Gastroesophageal sphincter (tissue), 4 donors: ENCODE results near the gene ZNF791. TPM values are rescaled to one million over a fixed set of nuclear protein-coding genes. Genes with fewer than 3 reads are reported as not detected.
A peak's percentile ranks its signal among the peaks of the same experiment; 100 is the strongest.

Source experiments
- ATAC-seq: fragments of 150-250 bp; one replicate; pipeline ENCODE4 v1.9.1; 2016; ENCODE audit warnings: mild to moderate bottlenecking, moderate library complexity
- H3K27ac ChIP-seq, 4 donors: fragments of 200-600 bp; sonication (generic) in 3 of 4; 1 replicate in 3 of 4; 2 replicates in 1 of 4; pipeline ENCODE4 v1.5.1; 2016 to 2019
- H3K27me3 ChIP-seq: fragments of 200-600 bp; sonication (generic); one replicate; pipeline ENCODE4 v1.5.1; 2019
- H3K36me3 ChIP-seq, 2 donors: fragments of 200-600 bp; sonication (generic); one replicate each; pipeline ENCODE4 v1.5.1; 2019; ENCODE audit warnings: control low read depth in 1 of 2
- H3K4me1 ChIP-seq, 3 donors: fragments of 200-600 bp; sonication (generic); 1 replicate in 2 of 3; 2 replicates in 1 of 3; pipeline ENCODE4 v1.5.1; 2016 to 2019; ENCODE audit warnings: control low read depth in 2 of 3
- H3K4me3 ChIP-seq, 2 donors: fragments of 200-600 bp; sonication (generic); one replicate each; pipeline ENCODE4 v1.5.1; 2019; ENCODE audit warnings: mild to moderate bottlenecking in 1 of 2, moderate library complexity in 1 of 2
- H3K9me3 ChIP-seq, 3 donors: fragments of 200-600 bp; sonication (generic); one replicate each; pipeline ENCODE4 v1.5.1; 2017 to 2019; ENCODE audit warnings: control low read depth in 2 of 3
- EP300 ChIP-seq: sonication (generic); formaldehyde crosslinking; IDR thresholded peaks from one replicate; pipeline ENCODE4 v1.6.1; 2017; ENCODE audit warnings: antibody characterized with exemption, mild to moderate bottlenecking
- POLR2A ChIP-seq, 2 donors: fragments of 450-650 bp; IDR thresholded peaks; one replicate each; pipeline ENCODE4 v1.6.1; 2017; ENCODE audit warnings: antibody characterized with exemption in 2 of 2, mild to moderate bottlenecking in 2 of 2, moderate library complexity in 1 of 2
- POLR2AphosphoS5 ChIP-seq: sonication (generic); formaldehyde crosslinking; IDR thresholded peaks from one replicate; pipeline ENCODE4 v1.6.1; 2017; ENCODE audit warnings: antibody characterized with exemption
- WGBS, 2 donors: methylation state at CpG; one replicate each; pipeline ENCODE4 v1.1.5; 2018; ENCODE audit warnings: low coverage in 1 of 2; 5-methylcytosine and 5-hydroxymethylcytosine counted together
- total RNA-seq, 4 donors: library from RNA; depleted of rRNA; stranded (reverse); fragments of >200 nt; gene quantifications; one replicate each; pipeline ENCODE4 v1.1.0, GENCODE V29; 2016
- TF ChIP-seq, protein P1 (sequence below), 4 experiments: fragments of 200-600 bp in 2 of 4; fragments of 450-650 bp in 2 of 4; sonication (generic) in 1 of 4; IDR thresholded peaks; one replicate each; pipeline ENCODE4 v1.5.1; 2017 to 2019; ENCODE audit warnings: antibody characterized with exemption in 4 of 4, mild to moderate bottlenecking in 2 of 4, moderate library complexity in 2 of 4

Gene ZNF791
- total RNA-seq, 4 donors from 2014 or later: 16.7 to 29.7 (median 20.4) TPM

DNA sequence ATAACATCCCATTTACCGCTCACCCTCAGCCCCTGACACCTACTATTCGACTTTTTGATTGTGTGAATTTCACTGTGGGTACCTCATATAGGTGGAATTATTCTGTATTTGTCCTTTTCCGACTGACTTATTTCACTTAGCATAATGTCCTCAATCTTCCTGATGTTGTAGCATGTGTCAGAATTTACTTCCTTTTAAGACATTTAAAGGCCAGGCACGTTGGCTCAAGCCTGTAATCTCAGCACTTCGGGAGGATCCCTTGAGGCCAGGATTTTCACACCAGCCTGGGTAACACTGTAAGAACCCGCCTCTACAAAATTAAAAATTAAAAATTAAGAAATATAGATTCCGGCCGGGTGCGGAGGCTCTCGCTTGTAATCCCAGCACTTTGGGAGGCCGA lies 13.1 kb upstream of the ZNF791 start:
- Histone ChIP-seq H3K9me3 (no peaks in the 10 kb centered on the region), H3K27ac (no peak overlapping the region), H3K4me1 (no peaks in the 10 kb centered on the region), H3K27me3 (no peaks in the 10 kb centered on the region), H3K36me3 (peaks cover 0 to 52% of the 10 kb centered on the region in 2 donors), H3K4me3 (no peak overlapping the region)
- WGBS, 2 donors: 75 to 81% methylated on average over 8 to 10 of the region's 11 CpGs
- ATAC-seq: no peak
- TF ChIP-seq EP300 (no peak), POLR2AphosphoS5 (no peak), POLR2A (IDR thresholded peaks at IDR 0.05) (no peak)
- TF ChIP-seq, protein P1, sequence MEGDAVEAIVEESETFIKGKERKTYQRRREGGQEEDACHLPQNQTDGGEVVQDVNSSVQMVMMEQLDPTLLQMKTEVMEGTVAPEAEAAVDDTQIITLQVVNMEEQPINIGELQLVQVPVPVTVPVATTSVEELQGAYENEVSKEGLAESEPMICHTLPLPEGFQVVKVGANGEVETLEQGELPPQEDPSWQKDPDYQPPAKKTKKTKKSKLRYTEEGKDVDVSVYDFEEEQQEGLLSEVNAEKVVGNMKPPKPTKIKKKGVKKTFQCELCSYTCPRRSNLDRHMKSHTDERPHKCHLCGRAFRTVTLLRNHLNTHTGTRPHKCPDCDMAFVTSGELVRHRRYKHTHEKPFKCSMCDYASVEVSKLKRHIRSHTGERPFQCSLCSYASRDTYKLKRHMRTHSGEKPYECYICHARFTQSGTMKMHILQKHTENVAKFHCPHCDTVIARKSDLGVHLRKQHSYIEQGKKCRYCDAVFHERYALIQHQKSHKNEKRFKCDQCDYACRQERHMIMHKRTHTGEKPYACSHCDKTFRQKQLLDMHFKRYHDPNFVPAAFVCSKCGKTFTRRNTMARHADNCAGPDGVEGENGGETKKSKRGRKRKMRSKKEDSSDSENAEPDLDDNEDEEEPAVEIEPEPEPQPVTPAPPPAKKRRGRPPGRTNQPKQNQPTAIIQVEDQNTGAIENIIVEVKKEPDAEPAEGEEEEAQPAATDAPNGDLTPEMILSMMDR (IDR thresholded peaks at IDR 0.05): no peak

GRCh38 chr19:12603714-12604113 lies 7.0 kb upstream of the ZNF791 start:
- TF ChIP-seq POLR2AphosphoS5 (no peak), EP300 (no peak), POLR2A (IDR thresholded peaks at IDR 0.05) (no peak)
- TF ChIP-seq, protein P1 (IDR thresholded peaks at IDR 0.05): no peak
- Histone ChIP-seq H3K27me3 (no peaks in the 10 kb centered on the region), H3K4me3 (no peak overlapping the region), H3K4me1 (peaks cover 0 to 4% (median 0%) of the 10 kb centered on the region in 3 donors), H3K27ac (no peak overlapping the region), H3K36me3 (peaks cover 0 to 82% of the 10 kb centered on the region in 2 donors), H3K9me3 (no peaks in the 10 kb centered on the region)
- ATAC-seq: no peak
- 75% methylated on average over 1 of the region's 1 CpG; no CpG with 5 or more reads in 1 of the 2 donors for WGBS, 2 donors

DNA sequence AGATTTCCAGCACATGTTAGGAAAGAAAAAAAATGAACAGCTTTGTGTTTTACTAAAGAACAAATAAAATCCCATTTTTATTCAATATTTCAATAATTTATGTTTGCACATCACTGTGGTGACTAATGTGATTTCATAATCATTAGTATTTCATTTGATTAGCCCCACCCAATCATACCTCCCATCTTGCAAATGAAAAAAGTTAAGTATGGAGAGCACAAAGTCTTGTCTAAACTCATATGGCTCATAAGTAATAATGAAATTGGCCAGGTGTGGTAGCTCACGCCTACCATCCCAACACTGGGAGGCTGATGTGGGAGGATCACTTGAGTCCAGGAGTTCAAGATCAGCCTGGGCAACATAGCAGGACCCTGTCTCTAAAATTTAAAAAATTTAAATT lies 3.9 kb upstream of the ZNF791 start:
- no peak for TF ChIP-seq EP300
- no peaks in the 10 kb centered on the region for H3K27me3 ChIP-seq
- no peaks in the 10 kb centered on the region for H3K9me3 ChIP-seq
- H3K4me3 ChIP-seq: no peak overlapping the region
- peaks cover 0 to 66% of the 10 kb centered on the region in 2 donors for H3K36me3 ChIP-seq
- no peak for ATAC-seq
- H3K27ac ChIP-seq: no peak overlapping the region
- peaks cover 0 to 21% (median 8%) of the 10 kb centered on the region in 3 donors for H3K4me1 ChIP-seq
- WGBS, 2 donors: 89% methylated on average over 1 of the region's 1 CpG; no CpG with 5 or more reads in 1 of the 2 donors

DNA sequence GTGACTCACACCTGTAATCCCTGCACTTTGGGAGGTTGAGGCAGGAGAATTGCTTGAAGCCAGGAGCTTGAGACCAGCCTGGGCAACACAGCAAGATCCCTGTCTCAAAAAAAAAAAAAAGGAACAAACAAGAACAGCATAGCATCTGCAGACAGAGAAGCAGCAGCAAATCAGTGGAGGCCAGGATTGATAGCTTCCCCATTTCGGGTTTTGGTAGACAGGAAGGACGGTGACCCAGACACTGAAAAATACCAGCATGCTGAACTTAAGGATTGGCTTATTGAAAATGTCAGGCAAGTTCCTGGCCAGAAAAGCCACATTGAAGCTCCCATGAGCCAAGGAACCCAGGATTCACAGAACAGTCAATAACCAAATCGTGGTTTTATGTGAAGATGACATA lies 3.1 kb upstream of the ZNF791 start:
- no peaks in the 10 kb centered on the region for H3K9me3 ChIP-seq
- no peak for ATAC-seq
- peaks cover 0 to 64% of the 10 kb centered on the region in 2 donors for H3K36me3 ChIP-seq
- no peak overlapping the region for H3K4me3 ChIP-seq
- H3K4me1 ChIP-seq: peaks cover 0 to 29% (median 8%) of the 10 kb centered on the region in 3 donors
- H3K27me3 ChIP-seq: no peaks in the 10 kb centered on the region
- H3K27ac ChIP-seq: no peak overlapping the region
- TF ChIP-seq, protein P1 (IDR thresholded peaks at IDR 0.05): no peak
- TF ChIP-seq POLR2A (IDR thresholded peaks at IDR 0.05) (no peak), EP300 (no peak)
- 74 to 79% methylated on average over 2 to 3 of the region's 3 CpGs for WGBS, 2 donors

DNA sequence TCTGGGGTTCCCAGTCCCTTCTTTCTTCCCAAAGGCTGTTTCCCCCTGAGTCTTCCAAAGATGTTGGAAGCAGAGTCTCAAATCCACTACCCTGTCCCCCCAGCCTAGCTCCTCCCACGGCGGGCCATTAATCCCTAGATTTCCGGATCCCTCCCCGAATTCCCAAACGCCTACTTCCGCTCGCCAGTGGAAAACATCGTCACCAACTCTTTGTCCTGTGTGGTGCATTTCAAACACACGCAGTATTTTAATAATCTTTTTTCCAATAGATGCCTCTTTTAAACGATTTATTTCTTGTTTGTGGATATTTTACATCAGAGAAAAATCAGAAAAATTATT lies 610 bp downstream of the ZNF791 start:
- peaks cover 0 to 62% (median 13%) of the 10 kb centered on the region in 3 donors for H3K4me1 ChIP-seq
- ATAC-seq: peak; percentile 81
- H3K9me3 ChIP-seq: no peaks in the 10 kb centered on the region
- H3K27ac ChIP-seq: peak overlapping the region; percentile 96 to 100 (median 98)
- peak; percentile 80 for TF ChIP-seq POLR2AphosphoS5
- TF ChIP-seq, protein P1 (IDR thresholded peaks at IDR 0.05): no peak
- H3K27me3 ChIP-seq: no peaks in the 10 kb centered on the region
- H3K36me3 ChIP-seq: peaks cover 0 to 55% of the 10 kb centered on the region in 2 donors
- WGBS, 2 donors: 0% methylated on average over 10 of the region's 10 CpGs
- peak overlapping the region; percentile 74 to 78 for H3K4me3 ChIP-seq
